Body of pancreas (tissue), 4 donors: ENCODE measurements around the gene ZCCHC7.
"Not testable (repeated sequence)": the region's sequence is repeated elsewhere in the genome, so short reads cannot be mapped to it uniquely, and the experiment has no call there.

Source experiments
- POLR2A ChIP-seq, 3 donors: fragments of 450-650 bp; IDR thresholded peaks; one replicate each; pipeline ENCODE4 v1.6.1; 2016; ENCODE audit warnings: antibody characterized with exemption in 3 of 3, mild to moderate bottlenecking in 2 of 3
- TF ChIP-seq, protein P1 (sequence below), 7 experiments: fragments of 450-650 bp in 4 of 7; fragments of 200-600 bp in 3 of 7; sonication (generic) in 3 of 7; IDR thresholded peaks; one replicate each; pipeline ENCODE4 v1.5.1; 2016 to 2019; ENCODE audit warnings: antibody characterized with exemption in 7 of 7

DNA sequence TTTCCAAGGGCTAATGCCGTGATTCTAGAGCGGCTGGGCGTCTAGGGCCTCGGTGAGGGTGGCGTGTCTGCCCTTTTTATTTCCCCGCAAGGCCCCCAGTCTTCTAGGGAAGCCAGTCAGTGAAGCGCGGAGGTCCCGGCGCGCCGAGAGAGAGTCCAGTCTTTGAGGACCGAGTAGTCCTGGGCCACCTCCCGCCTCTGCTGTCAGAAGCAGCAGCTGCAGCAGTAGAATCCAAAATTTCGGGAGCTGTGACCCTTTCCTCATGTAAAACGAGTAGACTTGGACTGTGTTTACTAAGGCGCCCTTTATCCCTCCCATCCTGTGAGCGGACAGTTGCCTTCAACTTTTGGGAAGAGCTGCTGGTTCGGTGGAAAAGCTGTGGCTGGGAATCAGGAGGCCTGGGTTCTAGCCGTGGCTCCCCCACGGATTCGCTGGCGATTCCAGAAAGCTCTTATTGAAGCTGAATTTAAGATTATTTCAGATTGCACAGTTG lies 515 bp downstream of the ZCCHC7 start:
- TF ChIP-seq, protein P1, sequence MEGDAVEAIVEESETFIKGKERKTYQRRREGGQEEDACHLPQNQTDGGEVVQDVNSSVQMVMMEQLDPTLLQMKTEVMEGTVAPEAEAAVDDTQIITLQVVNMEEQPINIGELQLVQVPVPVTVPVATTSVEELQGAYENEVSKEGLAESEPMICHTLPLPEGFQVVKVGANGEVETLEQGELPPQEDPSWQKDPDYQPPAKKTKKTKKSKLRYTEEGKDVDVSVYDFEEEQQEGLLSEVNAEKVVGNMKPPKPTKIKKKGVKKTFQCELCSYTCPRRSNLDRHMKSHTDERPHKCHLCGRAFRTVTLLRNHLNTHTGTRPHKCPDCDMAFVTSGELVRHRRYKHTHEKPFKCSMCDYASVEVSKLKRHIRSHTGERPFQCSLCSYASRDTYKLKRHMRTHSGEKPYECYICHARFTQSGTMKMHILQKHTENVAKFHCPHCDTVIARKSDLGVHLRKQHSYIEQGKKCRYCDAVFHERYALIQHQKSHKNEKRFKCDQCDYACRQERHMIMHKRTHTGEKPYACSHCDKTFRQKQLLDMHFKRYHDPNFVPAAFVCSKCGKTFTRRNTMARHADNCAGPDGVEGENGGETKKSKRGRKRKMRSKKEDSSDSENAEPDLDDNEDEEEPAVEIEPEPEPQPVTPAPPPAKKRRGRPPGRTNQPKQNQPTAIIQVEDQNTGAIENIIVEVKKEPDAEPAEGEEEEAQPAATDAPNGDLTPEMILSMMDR (IDR thresholded peaks at IDR 0.05), result not testable (repeated sequence)
- TF ChIP-seq POLR2A (IDR thresholded peaks at IDR 0.05), result not testable (repeated sequence)
